ENCODE measurements around the gene WDR7.

The WDR7 gene

DNA sequence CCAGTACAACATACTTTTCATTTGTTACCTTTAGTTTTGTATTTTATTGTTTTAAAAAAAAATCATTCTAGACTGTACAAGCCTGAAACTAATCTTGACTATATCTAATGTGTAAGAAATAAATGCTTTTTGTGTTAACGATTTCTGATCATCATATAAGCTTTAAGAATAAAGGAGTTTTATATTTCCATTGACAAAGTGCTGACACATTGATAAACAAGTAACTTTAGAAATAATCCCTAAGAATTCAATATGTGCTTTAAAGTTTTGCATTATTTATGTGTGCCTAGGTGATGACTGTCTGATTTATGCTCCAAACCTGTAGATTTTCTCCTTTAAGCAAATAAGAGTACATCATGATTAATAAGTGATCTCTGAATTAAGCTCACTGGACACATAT lies 248.5 kb downstream of the WDR7 start:
- DNase-seq = no peak

DNA sequence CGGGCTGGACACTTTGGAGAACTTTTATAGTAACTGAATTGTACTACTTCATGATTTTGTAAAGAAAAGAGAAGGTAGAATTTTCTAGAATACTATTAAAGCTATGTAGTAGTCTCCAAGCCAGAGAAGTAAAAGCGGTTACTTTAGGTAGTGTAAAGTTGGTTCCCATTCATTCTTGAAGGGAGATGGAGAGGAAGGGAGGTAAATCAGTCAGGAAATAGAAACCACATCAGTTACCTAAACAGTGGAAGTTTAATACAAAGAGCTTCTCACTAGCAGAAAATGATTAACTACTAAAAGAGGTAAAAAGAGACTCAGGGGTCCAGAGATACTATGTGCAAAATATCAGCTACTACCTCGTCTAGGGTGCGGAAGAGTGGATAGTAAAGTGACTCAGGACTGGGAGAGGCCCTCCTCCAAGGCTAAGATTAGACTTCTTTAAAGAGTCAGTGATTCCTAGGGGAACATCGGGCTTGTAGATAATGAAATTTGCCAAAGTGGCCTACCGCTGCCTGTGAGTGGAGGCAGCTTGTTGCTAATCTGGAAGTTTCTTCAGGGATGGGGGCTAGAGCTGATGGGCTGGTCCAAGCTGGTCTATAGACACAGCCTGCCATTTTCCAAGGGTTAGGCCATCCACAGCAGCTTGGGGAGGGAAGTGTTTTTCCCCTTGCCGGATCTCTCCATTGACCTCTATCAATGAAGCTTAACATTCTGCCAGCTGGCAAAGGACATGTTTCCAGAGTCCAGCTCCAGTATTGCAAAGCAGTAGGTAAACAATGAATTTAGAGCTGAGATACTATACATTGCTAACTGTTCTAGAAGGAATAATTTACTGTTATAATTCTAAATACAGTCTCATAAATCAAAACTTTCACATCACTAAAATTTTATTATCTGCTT lies 249.3 kb downstream of the WDR7 start:
- no peak for DNase-seq

DNA sequence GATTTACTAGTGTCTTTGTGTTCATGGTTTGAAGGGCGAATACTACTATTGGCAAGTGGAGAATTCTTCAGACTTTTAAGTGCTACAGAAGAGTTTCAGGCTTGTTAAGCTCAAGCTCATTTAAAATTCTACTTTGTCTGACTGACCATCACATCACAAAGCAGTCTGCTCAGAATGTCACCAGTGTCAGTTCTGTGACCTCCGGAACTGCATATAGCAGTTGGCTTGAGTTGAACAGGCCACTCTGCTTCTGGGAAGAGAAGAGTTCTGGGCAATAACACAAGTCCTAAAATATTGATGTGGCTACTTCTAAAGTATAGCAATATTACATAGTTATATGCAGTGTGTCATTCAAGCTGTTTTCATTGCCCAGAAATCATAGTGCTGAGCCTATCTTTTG lies 250.8 kb downstream of the WDR7 start:
- DNase-seq = no peak

DNA sequence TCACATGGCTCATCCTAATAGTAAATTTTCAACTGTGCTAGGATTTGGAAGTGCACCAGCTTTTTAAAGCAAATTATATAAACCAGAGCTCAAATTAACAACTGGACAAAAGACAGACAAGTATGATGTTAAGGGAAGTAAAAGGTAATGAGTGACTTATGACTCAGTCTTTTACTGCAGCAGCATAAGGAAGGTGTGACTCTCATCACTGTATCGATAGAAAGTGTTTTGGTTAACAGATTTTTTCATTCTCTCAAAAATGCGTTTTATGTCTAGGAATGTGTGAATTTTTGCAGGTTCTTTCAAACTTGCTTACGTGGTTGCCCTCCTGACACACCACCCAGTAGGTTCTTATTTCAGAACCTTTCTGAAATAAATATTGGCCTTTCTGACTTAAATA lies 251.5 kb downstream of the WDR7 start:
- DNase-seq = no peak

DNA sequence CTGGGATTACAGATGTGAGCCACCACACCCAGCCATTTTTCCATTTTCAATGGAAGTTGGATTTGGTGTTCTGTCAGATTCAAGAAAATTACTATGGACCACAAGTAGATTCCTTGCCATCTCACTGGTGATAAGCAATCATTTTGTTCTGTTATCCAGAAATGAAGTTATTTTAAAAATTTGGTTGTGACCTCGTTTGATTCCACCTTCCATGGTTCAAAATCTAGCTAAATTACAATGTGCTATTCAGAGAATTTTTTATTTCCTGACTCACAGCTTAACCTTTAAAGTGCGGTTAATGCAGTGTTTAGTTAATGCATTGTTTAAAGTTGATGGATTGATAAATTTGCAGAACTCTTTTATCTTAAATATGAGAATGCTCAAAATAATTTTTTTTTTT lies 252.5 kb downstream of the WDR7 start:
- DNase-seq = no peak

DNA sequence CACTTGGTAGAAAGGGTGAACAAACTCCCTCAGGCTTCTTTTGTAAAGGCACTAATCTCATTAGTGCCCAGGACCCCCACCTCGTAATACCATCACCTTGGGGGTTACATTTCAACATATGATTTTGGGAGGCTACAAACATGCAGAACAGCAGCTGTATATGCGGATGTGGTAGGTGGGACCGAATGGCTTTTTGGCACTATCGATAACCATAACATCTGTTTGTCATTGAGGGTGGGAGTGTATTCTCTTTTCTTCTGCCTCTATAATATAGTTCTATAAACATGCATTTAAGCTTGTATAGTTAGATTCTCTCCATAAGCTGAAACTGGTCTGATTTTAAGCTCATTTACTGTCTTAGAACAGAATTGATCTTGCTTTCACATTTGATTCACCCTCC lies 256.6 kb downstream of the WDR7 start:
- DNase-seq = no peak

DNA sequence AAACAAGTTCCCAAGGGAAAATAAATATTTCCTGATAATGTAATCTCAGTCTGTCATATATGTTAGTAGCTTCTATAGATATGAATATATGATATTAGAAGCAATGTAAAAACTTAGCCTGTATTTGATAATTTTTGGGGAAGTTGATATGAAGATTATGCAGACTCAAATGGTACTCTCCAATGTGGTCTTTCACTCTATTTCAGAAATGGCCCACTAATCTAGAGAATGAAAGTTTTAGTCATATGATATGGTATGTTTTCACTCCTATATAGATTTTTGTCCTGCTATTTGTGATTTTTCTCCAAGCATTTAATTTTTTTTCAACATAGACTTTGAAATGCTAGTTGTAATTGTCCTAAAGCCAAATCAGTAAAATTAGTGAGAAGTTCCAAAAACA lies 259.1 kb downstream of the WDR7 start:
- no peak for DNase-seq

DNA sequence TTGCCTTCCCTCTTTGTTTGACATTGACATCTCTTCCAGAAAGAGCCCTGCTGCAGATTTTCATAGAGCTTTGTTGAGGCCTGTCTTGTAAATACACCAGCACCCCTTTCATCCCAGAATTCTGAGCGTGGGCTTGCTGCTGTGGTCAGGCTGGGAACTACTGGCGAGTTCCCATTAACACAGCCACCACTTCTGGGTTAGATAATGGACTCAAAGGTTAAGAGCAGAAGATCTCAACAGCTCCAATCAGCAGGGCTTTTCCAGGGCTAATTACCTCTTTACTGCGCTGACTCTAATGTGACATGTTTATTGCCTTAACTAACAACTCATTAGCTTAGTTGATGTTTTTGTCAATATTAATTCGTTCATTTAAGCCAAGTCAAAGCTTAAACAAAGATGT lies 259.8 kb downstream of the WDR7 start:
- no peak for DNase-seq

DNA sequence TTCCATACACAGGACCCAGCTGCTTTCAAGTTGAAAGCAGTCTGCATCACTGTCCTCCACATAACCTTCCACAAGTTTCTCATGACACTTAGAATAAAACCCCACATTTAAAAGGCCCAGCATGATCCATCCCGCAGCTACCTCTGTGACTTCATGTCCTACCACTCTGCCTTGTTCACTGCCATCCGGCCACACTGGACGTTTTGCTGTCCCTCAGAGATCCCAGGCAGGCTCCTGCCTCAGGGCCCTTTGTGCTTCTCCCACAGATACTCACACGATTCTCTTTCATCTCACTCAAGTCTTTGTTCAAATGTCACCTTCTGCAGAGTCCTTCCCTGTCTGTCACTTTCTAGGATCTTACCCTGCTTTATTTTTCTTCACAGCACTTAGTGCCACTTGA lies 262.8 kb downstream of the WDR7 start:
- no peak for DNase-seq

DNA sequence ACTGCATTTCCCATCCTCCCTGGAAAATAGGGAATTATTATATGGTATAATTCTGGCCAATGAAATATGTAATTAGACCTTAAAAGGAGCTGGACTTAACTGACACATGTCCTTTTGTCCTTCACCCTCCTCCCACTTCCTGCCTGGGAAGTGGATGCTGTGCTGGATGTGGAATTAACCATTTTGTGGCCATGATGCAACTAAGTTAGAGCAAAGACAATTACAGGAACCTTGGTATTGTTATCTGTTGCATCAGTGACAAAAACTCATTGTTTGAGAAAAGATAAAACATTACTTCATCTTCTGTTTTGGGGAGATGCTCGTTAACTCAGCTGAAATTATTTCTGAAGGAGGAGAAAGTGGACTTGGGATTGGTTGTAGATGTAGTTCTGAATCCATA lies 268.0 kb downstream of the WDR7 start:
- no peak for DNase-seq

DNA sequence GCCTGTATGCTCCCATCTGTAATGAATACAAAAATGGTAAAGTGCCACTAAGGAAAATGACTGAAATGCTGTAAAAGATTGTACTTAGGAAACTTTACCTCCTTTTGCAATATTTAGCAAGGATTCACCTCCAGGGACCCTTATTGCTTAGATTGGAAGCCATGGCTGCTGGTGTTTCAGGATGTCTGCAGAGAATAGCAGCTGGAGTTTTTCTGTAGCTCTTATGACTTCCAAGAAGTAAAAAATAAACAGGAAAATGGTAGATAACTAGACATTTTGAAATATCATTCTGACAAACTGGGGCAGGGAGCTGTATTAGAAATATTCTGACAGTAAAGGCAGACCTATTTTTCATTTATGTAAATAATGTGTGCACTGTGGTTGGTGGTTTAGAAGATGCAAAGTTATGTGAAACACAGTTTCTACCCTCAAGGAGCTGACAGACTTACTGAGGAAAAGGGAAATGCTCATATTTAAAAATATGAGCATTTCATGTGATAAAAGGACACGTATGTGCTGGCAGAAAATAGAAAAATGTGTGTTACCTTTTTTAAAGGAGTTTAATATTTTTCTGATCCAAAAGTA lies 270.8 kb downstream of the WDR7 start:
- no peak for DNase-seq

DNA sequence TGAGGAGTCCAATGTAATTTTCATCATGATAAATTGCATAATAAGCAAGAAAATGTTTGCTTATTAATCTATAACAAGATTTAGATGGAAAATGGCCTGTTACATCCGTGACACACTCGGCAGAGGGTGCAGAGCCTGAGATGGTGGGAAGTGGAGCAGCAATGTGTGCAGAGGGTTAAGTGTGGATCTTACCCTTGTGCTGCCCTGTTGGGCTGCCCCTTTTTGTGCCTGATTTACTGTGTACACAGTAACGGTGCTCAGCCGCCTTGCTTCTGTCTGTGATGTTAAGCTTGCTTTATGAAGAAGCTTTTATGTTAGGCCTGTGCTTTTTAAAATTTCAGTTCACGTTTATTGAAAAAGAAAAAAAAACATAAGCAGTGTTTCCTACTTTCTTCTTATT lies 275.6 kb downstream of the WDR7 start:
- no peak for DNase-seq

DNA sequence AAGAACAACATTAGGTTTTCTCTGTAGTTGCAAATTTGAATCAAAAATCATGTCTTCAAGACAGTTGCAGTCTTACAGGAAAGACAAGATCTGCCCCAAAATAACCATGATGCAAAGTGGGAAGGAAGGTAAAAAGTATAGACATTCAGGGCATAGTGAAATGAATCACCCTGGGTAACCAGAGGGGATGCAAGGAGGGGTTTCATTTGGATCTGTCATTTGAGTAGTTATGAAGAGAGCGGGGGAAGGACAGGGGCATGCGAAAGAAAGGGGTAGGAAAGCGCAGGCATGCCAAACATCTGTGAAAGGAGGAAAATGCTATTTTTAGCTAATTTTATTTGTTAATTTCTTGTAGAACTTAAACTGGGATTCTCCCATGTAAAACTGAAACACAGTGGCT lies 276.6 kb downstream of the WDR7 start:
- DNase-seq = no peak

DNA sequence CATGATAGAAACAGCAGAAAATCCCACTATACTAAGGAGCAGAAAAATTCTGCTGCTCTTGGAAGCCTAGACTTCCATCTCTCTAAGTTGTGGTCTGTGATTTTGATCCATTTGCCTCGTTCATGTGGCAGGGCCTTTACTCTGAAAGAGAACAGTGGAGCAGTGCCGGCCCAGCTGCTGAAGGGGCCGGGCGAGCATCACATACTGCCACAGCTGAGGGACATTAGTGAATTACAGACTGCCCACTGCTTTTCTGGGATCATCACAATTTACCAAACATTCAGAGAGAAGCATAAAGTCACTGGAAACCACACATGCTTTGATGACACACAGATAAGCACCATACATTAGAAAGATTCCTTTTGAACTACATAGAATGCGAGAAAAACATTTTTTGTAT lies 278.7 kb downstream of the WDR7 start:
- DNase-seq = no peak

DNA sequence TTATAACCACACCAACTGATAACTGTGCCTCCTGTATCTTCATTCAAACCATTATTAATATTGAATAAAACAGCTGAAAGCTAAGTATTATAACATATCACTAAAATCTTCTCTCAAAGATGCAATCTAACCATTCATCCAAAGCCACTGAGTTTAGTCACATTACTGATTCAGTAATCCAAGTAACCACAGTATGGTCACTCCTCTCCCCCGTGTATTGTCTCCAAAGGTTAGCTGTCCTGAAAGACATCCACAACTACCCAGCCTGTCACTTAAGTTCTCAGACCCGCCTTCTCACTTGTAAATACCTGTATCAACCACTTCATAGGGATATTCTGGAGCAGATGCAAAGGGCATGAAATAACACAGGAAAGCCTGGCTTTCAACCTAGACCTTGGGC lies 282.3 kb downstream of the WDR7 start:
- DNase-seq = no peak

DNA sequence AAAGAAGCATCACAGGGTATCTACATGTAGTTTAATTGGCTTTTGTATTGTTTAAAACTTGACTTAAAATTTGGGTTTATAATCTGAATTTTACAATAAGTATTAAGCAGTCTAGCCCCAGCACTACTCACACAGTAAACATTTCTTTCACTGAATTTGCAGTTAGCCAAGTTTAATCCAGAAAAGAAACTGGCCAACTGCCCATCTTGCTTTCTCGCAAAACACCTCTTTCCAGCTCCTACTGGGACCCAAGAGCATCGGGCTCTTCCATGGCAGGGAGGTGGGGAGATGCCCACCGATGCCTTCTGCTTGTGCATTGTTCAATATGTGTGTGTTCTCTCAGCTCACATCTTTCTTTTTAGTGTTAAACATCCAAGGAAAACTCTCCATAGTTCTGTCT lies 283.0 kb downstream of the WDR7 start:
- DNase-seq = no peak

DNA sequence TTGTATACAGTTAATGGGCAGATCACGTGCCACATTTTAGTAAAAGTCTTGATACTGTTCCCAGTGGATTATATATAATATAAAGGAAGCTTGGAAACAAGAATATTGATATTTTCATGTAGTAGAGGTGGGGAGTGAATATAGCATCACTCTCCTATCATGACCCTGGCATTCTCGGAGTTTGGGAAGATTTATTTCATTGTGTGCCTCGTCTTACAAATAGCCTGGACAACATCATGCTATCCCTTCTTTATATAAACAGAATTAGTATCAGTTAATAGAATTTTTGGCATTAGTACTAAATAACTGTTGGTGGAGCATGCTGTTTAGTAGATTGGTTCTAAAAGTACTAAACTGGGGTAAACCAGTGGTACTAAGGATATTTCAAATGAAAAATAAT lies 283.7 kb downstream of the WDR7 start:
- DNase-seq = no peak

DNA sequence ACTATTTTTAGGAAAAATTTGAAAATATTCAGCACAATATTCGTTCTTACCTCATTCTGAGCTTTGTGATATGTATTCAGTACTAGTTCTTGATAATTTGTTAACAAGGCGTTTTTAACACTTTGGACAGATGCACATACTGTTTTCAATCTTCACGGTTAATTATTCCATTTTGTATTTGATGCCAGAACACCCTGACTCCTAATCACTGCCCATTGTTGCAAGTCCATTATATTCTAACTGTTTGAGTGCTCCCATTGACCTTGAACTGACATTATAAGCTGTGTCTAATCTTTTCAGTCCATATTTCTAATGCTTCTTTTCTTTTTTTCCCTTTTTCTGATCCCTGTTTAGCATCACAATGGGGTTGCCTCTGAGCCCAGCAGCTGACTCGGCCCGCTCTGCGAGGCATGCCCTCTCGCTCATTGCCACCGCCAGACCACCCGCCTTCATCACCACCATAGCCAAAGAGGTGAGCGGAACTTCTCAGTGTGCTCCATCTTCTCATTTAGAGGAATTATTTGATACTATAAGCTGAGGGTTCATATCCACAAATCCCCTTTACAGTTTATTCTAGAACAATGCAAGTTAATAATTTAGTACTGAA lies 284.4 kb downstream of the WDR7 start:
- DNase-seq = no peak

DNA sequence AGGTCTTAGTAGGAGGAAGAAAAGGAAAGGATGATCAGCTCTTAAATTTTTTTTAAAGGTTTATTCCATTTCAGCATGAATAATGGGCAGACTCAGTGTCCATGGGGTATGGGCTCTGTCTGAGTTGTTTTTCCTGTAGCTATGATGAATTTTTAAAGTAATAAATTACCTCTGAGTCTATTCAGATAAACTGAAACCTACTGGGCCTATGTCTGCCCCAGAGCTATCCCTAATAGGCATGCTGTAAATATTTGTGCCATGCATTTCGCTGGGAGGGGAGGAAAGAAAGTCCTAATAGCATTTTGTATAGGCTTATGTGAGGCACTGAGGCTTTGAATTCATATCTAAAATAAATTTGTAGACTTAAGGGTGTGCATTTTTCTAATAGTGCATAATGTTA lies 285.3 kb downstream of the WDR7 start:
- DNase-seq = no peak

DNA sequence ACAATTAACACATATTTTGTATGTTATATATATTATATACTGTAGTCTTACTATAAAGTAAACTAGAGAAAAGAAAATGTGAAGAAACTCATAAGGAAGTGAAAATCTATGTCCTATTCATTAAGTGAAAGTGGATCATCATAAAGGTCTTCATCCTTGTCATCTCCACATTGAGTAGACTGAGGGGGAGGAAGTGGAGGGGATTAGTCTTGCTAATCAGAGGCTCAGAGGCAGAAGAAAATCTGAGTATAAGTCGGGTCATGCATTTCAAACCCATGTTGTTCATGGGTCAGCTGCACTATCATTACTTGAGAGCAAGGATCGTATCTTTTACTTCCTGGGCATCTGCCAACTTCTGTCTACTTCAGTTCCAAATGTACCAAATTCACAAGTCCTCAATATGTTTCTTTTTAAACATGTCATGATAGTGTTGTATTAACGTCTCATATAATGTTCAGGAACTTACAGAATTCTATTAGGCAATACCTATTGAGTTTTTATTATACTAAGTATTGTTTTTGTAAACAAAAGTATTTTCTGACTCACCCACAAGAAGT lies 286.8 kb downstream of the WDR7 start:
- no peak for DNase-seq

DNA sequence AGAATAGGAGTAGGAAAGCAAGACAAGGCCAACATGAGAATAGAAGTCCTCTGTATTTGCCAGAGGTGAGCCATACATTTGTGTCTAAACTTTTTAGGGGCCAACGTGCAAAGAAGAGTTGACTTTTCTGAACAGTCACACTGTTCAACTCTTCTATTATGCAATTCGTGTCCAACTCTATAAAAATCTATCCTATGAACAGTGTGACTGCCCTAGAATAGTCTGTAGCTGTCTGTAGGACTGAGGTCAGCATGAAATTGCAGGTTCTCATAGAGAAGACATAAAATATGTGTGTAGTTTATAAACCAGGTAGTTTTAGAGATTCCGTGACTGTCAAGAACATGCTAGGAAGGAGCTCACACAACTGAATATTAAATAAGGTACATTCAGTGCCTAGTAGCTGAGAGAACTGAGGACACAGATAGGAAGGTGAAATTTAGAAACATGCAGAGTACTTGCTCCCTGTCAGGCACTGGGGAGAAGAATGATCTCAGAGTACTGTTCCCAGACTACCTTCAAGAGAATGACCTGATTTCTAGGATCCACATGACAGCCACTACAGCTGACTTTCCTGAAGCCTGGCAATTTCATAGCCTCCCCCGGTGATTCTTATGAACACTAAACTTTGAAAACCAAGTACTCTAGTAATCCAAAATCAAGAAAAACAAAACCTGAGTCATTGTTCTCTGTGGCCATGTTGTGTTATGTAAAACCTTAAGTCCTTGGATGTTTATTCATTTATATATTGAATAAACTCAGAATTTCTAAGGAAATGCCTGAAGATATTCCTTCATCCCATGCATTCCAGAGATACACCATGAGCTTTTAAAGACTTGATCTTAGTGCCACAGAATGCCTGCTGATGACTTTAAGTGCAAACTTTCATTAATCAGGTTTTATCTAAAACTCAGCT lies 294.3 kb downstream of the WDR7 start:
- DNase-seq = no peak

DNA sequence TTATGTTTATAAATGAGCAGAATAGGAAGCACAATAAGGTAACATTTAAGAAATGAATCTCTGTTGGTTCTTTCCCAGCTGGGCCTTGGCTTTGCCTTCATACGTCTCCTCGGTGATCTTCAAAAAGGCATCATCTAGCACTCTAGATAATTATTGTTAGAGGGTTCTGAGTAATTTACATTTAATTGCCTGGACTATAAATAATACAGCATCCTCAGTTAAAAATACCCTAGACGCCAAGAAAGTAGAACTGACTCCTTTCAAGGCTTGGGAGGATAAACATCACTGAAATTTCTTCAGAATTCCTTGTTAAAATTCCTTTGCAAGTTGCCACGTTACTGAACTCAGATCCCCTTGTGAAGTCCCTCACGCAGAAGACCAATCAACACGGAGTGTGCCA lies 296.1 kb downstream of the WDR7 start:
- DNase-seq = no peak

DNA sequence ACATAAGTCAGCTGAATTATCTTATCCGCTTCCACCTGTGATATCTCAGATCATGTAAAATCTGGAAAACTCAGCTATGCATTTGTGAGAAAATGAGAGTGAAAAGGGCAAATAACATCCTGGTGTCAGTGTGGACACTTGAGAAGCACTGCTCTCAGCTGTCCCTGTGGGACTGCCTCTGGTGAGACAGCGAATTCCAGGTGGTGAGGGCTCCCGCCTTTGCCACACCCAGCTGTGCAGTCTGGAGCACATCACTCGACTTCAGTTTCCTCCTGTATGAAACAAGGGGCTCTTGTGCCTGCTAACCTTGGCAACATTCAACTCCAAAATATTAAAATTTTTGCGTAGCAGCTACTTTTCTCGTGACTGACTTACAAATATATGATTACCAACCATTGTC lies 300.9 kb downstream of the WDR7 start:
- DNase-seq = no peak
